Thyroid gland (tissue), 4 donors: ENCODE measurements around the gene GNPDA1. TPM values are rescaled to one million over a fixed set of nuclear protein-coding genes. Genes with fewer than 3 reads are reported as not detected.
A peak's percentile ranks its signal among the peaks of the same experiment; 100 is the strongest.

Experiments used
- DNase-seq, 2 donors: peaks; one replicate each; pipeline ENCODE4 v3.0.0-alpha.2; 2019
- H3K27ac ChIP-seq, 3 donors: fragments of 200-600 bp; sonication (generic); 1 replicate in 2 of 3; 2 replicates in 1 of 3; pipeline ENCODE4 v1.5.1; 2016 to 2019; ENCODE audit warnings: mild to moderate bottlenecking in 1 of 3, moderate library complexity in 1 of 3
- H3K27me3 ChIP-seq: fragments of 200-600 bp; sonication (generic); one replicate; pipeline ENCODE4 v1.5.1; 2019
- H3K36me3 ChIP-seq, 2 donors: fragments of 200-600 bp; sonication (generic); one replicate each; pipeline ENCODE4 v1.5.1; 2016 to 2019
- H3K4me1 ChIP-seq, 2 donors: fragments of 200-600 bp; sonication (generic); one replicate each; pipeline ENCODE4 v1.5.1; 2017 to 2019
- H3K4me3 ChIP-seq, 3 donors: fragments of 200-600 bp; sonication (generic); replicated peaks in 1 of 3; 1 replicate in 2 of 3; 2 replicates in 1 of 3; pipeline ENCODE4 v1.5.1; 2016; ENCODE audit warnings: mild to moderate bottlenecking in 1 of 3
- H3K9me3 ChIP-seq: fragments of 200-600 bp; sonication (generic); one replicate; pipeline ENCODE4 v1.5.1; 2017
- POLR2A ChIP-seq, 2 donors: fragments of 450-650 bp; IDR thresholded peaks; one replicate each; pipeline ENCODE4 v1.6.1; 2017; ENCODE audit warnings: antibody characterized with exemption in 2 of 2, mild to moderate bottlenecking in 2 of 2, moderate library complexity in 1 of 2
- WGBS, 2 donors: methylation state at CpG; one replicate each; pipeline ENCODE4 v1.1.5; 2017; 5-methylcytosine and 5-hydroxymethylcytosine counted together
- intact Hi-C: fragments of 100-400 bp; cut with DNase I; formaldehyde crosslinking; loops from one replicate; pipeline ENCODE4 v1.15.1; 2023
- total RNA-seq, 4 donors: library from RNA; depleted of rRNA; stranded (reverse); fragments of >200 nt; gene quantifications; one replicate each; pipeline ENCODE4 v1.2.3, GENCODE V29; 2016
- TF ChIP-seq, protein P1 (sequence below), 6 experiments: fragments of 200-600 bp in 3 of 6; fragments of 450-650 bp in 3 of 6; sonication (generic) in 3 of 6; IDR thresholded peaks; one replicate each; pipeline ENCODE4 v1.5.1; 2016 to 2019; ENCODE audit warnings: antibody characterized with exemption in 6 of 6, mild to moderate bottlenecking in 2 of 6, inconsistent platforms in 1 of 6, moderate library complexity in 1 of 6

GNPDA1 gene
- total RNA-seq, 4 donors from 2014 or later, result 28.8 to 56.3 (median 45.8) TPM

DNA sequence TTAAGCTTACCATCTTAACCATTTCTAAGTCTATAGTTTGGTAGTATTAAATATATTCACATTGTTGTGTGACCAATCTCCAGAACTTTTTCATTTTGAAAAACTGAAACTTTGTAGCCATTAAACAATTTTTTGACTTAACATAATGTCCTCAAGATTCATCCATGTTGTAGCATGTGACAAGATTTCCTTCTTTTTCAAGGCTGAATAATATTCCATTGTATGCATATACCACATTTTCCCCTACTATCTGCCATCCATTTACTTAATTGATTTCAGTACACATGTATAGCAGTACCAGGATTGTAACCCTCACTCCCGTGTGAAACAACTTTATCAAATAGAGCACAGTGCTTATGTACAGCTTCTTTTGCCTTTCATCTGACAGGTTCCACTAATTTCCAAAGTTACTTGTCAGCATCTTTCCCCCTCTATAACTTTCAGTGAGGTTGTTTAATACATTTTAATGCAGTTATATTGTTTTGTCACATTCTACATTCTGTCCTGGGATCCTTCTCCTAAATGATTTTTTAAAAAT is 7.4 kb upstream of the GNPDA1 start:
- H3K4me3 ChIP-seq, result no peak overlapping the region
- intact Hi-C loops, result no loop called here
- no peak for DNase-seq
- no peaks in the 10 kb centered on the region for H3K9me3 ChIP-seq
- H3K27me3 ChIP-seq, result no peaks in the 10 kb centered on the region
- peaks cover 0 to 7% of the 10 kb centered on the region in 2 donors for H3K4me1 ChIP-seq
- no peaks in the 10 kb centered on the region for H3K36me3 ChIP-seq
- no peak overlapping the region for H3K27ac ChIP-seq
- TF ChIP-seq POLR2A (IDR thresholded peaks at IDR 0.05), result no peak
- TF ChIP-seq, protein P1, sequence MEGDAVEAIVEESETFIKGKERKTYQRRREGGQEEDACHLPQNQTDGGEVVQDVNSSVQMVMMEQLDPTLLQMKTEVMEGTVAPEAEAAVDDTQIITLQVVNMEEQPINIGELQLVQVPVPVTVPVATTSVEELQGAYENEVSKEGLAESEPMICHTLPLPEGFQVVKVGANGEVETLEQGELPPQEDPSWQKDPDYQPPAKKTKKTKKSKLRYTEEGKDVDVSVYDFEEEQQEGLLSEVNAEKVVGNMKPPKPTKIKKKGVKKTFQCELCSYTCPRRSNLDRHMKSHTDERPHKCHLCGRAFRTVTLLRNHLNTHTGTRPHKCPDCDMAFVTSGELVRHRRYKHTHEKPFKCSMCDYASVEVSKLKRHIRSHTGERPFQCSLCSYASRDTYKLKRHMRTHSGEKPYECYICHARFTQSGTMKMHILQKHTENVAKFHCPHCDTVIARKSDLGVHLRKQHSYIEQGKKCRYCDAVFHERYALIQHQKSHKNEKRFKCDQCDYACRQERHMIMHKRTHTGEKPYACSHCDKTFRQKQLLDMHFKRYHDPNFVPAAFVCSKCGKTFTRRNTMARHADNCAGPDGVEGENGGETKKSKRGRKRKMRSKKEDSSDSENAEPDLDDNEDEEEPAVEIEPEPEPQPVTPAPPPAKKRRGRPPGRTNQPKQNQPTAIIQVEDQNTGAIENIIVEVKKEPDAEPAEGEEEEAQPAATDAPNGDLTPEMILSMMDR (IDR thresholded peaks at IDR 0.05), result no peak
- 77 to 91% methylated on average over 1 of the region's 1 CpG for WGBS, 2 donors

DNA sequence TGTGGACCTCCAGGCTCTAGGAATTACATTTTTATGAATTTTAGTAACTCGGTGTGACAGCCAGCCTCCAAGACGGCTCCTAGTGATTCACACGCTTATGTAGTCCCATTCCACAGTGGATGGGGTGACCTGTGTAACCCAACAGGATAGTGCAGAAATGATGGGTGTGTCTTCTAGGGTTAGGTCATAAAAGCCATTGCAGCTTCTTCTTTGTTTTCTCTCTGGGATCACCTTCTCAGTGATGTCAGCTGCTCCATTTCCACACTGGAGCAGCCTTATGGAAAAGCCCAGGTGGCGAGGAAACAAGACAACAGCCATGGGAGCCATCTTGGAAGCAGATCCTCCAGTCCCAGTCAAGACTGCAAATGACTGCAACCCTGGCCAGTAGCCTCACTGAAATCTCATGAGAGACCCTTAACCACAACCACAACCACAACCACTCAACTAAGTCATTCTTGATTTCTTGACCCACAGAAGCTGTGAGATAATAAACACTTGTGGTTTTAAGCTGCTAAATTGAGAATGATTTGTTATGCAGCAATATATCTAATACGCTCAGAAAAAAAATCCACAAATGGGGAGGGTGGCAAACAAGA is 5.1 kb upstream of the GNPDA1 start:
- H3K27ac ChIP-seq, result no peak overlapping the region
- H3K9me3 ChIP-seq, result no peaks in the 10 kb centered on the region
- H3K4me3 ChIP-seq, result no peak overlapping the region
- DNase-seq, result no peak
- intact Hi-C loops, result no loop called here
- H3K4me1 ChIP-seq, result peaks cover 7 to 26% of the 10 kb centered on the region in 2 donors
- H3K27me3 ChIP-seq, result no peaks in the 10 kb centered on the region
- no peak for TF ChIP-seq POLR2A (IDR thresholded peaks at IDR 0.05)
- WGBS, 2 donors, result 88 to 98% methylated on average over 5 of the region's 5 CpGs
- H3K36me3 ChIP-seq, result no peaks in the 10 kb centered on the region

DNA sequence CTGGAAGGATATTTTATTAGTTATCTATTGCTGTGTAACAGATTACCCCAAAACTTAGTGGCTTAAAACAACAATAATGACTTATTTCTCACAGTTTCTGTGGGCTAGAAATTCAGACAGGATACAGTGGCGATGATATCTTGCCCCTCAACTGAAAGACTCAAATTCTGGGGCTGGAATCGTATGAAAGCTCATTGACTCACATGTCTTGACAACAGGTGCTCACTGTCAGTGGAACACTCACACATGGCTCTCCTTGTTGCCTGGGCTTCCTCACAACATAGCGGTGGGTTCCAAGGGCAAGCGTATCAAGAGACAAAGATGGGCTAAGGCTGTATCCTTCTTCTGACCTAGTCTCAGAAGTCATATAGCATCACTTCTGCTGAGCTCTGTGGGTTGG is 3.7 kb upstream of the GNPDA1 start:
- Histone ChIP-seq H3K4me3 (no peak overlapping the region), H3K9me3 (no peaks in the 10 kb centered on the region), H3K27me3 (no peaks in the 10 kb centered on the region), H3K4me1 (peaks cover 16 to 32% of the 10 kb centered on the region in 2 donors), H3K36me3 (no peaks in the 10 kb centered on the region), H3K27ac (peak overlapping the region in 1 of 3 donors; percentile 4)
- no peak for TF ChIP-seq POLR2A (IDR thresholded peaks at IDR 0.05)
- TF ChIP-seq, protein P1 (IDR thresholded peaks at IDR 0.05), result no peak
- WGBS, 2 donors, result 90 to 91% methylated on average over 4 of the region's 4 CpGs
- intact Hi-C loops, result no loop called here
- DNase-seq, result no peak

DNA sequence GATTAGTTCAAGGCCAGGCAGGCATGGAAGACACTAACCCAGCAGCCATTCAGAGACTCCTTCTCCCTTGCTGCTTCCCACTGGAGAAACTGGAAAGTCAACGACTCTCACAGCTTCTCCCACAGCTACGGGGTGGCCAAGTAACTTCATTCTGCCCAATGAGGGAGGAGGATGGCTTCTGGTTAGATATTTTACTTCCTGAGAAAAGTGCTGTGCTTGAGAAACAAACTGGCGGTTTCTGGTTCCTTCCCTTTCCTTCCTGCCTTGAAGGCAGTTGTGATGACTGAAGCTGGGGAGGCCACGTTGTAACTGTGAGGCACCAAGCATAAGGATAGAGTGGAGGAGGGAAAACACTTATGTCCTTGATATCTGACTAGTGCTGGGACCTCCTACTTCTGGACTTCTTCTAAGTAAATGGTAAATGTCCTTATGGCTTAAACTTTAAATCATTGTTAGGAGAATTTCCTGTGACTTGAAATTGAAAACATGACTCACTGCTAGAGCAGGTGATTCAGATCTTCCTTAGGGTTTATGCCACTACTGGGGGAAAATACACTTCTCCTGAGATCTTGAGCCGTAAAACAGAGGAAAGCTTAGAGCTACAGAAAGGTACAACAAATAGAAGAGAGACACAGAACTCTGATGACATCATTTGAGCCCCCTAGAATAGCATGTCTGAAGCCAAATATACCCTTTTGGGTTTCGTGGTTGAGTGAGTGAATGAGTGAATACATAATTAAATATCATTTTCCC is 3.1 kb upstream of the GNPDA1 start:
- no peaks in the 10 kb centered on the region for H3K36me3 ChIP-seq
- peaks cover 16 to 32% of the 10 kb centered on the region in 2 donors for H3K4me1 ChIP-seq
- 62 to 78% methylated on average over 6 of the region's 6 CpGs for WGBS, 2 donors
- no peak overlapping the region for H3K4me3 ChIP-seq
- peak overlapping the region in 2 of 3 donors; percentile 4 to 12 for H3K27ac ChIP-seq
- H3K9me3 ChIP-seq, result no peaks in the 10 kb centered on the region
- DNase-seq, result no peak
- H3K27me3 ChIP-seq, result no peaks in the 10 kb centered on the region
- no peak for TF ChIP-seq POLR2A (IDR thresholded peaks at IDR 0.05)
- TF ChIP-seq, protein P1 (IDR thresholded peaks at IDR 0.05), result no peak
- intact Hi-C loops, result no loop called here

DNA sequence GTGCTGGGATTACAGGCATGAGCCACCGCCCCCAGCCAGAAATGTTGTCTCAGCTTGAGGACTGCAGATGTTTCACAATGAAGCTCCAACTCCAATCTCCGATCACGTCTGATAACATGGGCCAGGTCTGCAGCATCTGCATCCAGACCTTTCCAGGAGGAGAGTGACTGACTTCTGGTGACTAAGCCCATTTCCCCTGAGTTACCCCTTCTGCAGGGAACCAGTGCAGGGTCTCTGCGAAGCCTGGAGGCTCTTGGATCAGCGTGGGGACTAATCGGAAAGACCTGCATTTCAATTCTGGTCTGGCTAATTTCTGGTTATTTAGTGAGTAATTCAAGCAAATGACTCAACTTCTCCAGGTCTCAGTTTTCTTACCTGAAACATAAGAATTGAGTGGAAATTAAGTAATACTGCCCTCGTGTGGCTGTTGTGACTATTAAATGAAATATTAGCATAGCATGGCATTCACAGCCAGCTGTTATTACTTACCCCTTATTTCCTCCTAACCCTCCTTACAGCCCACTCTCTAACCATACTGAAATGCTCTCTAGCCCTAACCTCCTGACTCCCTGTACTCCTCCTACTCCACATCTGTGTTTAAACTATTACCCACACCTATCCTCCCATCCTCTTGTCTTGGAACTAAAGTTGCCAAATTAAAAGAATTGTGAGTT is 2.2 kb upstream of the GNPDA1 start:
- TF ChIP-seq, protein P1 (IDR thresholded peaks at IDR 0.05), result peak in 5 of 6 experiments; percentile 40 to 63 (median 51)
- no peak for TF ChIP-seq POLR2A (IDR thresholded peaks at IDR 0.05)
- peak overlapping the region in 2 of 3 donors; percentile 4 to 52 for H3K27ac ChIP-seq
- WGBS, 2 donors, result 56 to 64% methylated on average over 5 to 7 of the region's 7 CpGs
- peak in 1 of 2 donors; percentile 23 for DNase-seq
- intact Hi-C loops, result no loop called here
- no peak overlapping the region for H3K4me3 ChIP-seq
- H3K27me3 ChIP-seq, result no peaks in the 10 kb centered on the region
- peaks cover 16 to 32% of the 10 kb centered on the region in 2 donors for H3K4me1 ChIP-seq
- no peaks in the 10 kb centered on the region for H3K36me3 ChIP-seq
- H3K9me3 ChIP-seq, result no peaks in the 10 kb centered on the region
